GM23338 (cell line): ENCODE data around the gene ERFE. TPM values are rescaled to one million over a fixed set of nuclear protein-coding genes. Genes with fewer than 3 reads are reported as not detected.
A peak's percentile ranks its signal among the peaks of the same experiment; 100 is the strongest.

Experiments
- ATAC-seq: fragments of 200-7000 bp; cut with Tn5 transposase; 3 replicates; pipeline ENCODE4 v1.9.1; 2020
- DNase-seq: peaks from one replicate; pipeline ENCODE4 v3.0.0-alpha.2; 2015; ENCODE audit warnings: low spot score
- H2AFZ ChIP-seq: fragments of 200-600 bp; sonication (generic); 2 replicates; pipeline ENCODE4 v1.8.0; 2016; ENCODE audit warnings: antibody characterized with exemption, mild to moderate bottlenecking, moderate library complexity
- H3F3A ChIP-seq: fragments of 200-600 bp; sonication (generic); replicated peaks from 2 replicates; pipeline ENCODE4 v1.8.0; 2017; ENCODE audit warnings: antibody characterized with exemption, mixed run types, low read depth
- H3K27ac ChIP-seq: fragments of 200-600 bp; sonication (generic); 2 replicates; pipeline ENCODE4 v1.6.1; 2016; ENCODE audit warnings: low read depth
- H3K27me3 ChIP-seq: fragments of 200-600 bp; sonication (generic); 2 replicates; pipeline ENCODE4 v1.8.0; 2016; ENCODE audit warnings: mild to moderate bottlenecking, mixed run types, moderate library complexity; ENCODE audit not compliant: insufficient read depth
- H3K36me3 ChIP-seq: fragments of 200-600 bp; sonication (generic); 2 replicates; pipeline ENCODE4 v1.8.0; 2016; ENCODE audit warnings: mild to moderate bottlenecking; ENCODE audit not compliant: insufficient read depth
- H3K4me1 ChIP-seq: fragments of 200-600 bp; sonication (generic); 2 replicates; pipeline ENCODE4 v1.8.0; 2016; ENCODE audit warnings: mild to moderate bottlenecking, moderate library complexity; ENCODE audit not compliant: insufficient read depth
- H3K4me2 ChIP-seq: fragments of 200-600 bp; sonication (generic); 2 replicates; pipeline ENCODE4 v1.7.1; 2017; ENCODE audit warnings: mixed run types
- H3K4me3 ChIP-seq: fragments of 200-600 bp; sonication (generic); 2 replicates; pipeline ENCODE4 v1.6.1; 2016; ENCODE audit warnings: mixed run types
- H3K79me2 ChIP-seq: fragments of 200-600 bp; sonication (generic); replicated peaks from 2 replicates; pipeline ENCODE4 v1.8.0; 2017; ENCODE audit warnings: mild to moderate bottlenecking; ENCODE audit not compliant: insufficient read depth
- H3K9me2 ChIP-seq: fragments of 200-600 bp; sonication (generic); 2 replicates; pipeline ENCODE4 v1.8.0; 2017; ENCODE audit not compliant: insufficient read depth
- H4K20me1 ChIP-seq: fragments of 200-600 bp; sonication (generic); replicated peaks from 2 replicates; pipeline ENCODE4 v1.8.0; 2017; ENCODE audit warnings: mild to moderate bottlenecking; ENCODE audit not compliant: insufficient read depth
- H3K27ac Mint-ChIP-seq: 2 replicates; pipeline ENCODE4 v1.8.0; 2020; ENCODE audit warnings: inconsistent platforms, mild to moderate bottlenecking, moderate library complexity, mixed read lengths
- H3K27me3 Mint-ChIP-seq: 3 replicates; pipeline ENCODE4 v1.8.0; 2022; ENCODE audit warnings: low read depth, mild to moderate bottlenecking, moderate library complexity, mixed read lengths, inconsistent platforms; ENCODE audit not compliant: insufficient read depth, poor library complexity
- H3K36me3 Mint-ChIP-seq: 3 replicates; pipeline ENCODE4 v1.8.0; 2021; ENCODE audit warnings: low read depth, mild to moderate bottlenecking, inconsistent platforms, moderate library complexity, mixed read lengths
- H3K4me1 Mint-ChIP-seq: 3 replicates; pipeline ENCODE4 v1.8.0; 2020; ENCODE audit warnings: mild to moderate bottlenecking, inconsistent platforms, mixed read lengths
- H3K4me3 Mint-ChIP-seq: 3 replicates; pipeline ENCODE4 v1.8.0; 2021; ENCODE audit warnings: moderate library complexity, mild to moderate bottlenecking, inconsistent platforms, mixed read lengths
- H3K9me3 Mint-ChIP-seq: 3 replicates; pipeline ENCODE4 v1.8.0; 2020; ENCODE audit warnings: moderate library complexity, mild to moderate bottlenecking, inconsistent platforms, mixed read lengths
- CREB1 ChIP-seq: fragments of 250-450 bp; sonication (Bioruptor Pico); IDR thresholded peaks from 2 replicates; pipeline ENCODE4 v1.5.0; 2020; ENCODE audit warnings: low read depth, mild to moderate bottlenecking, moderate library complexity
- CTCF ChIP-seq, 2 experiments: fragments of 200-600 bp in 1 of 2; sonication (generic) in 1 of 2; conservative IDR thresholded peaks; 2 replicates each; pipeline versions ENCODE4 v1.5.1 to v1.6.1; 2016 to 2017; ENCODE audit warnings: antibody characterized with exemption in 2 of 2, low read depth in 2 of 2, mild to moderate bottlenecking in 2 of 2, moderate library complexity in 1 of 2
- ETS1 ChIP-seq: IDR thresholded peaks from 2 replicates; pipeline ENCODE4 v1.6.1; 2016; ENCODE audit warnings: antibody characterized with exemption
- EZH2 ChIP-seq: fragments of 200-600 bp; sonication (generic); IDR thresholded peaks from one replicate; pipeline ENCODE4 v1.8.0; 2017; ENCODE audit warnings: antibody characterized with exemption, mild to moderate bottlenecking, low read depth; ENCODE audit not compliant: unreplicated experiment
- EZH2phosphoT487 ChIP-seq: fragments of 200-600 bp; sonication (generic); IDR thresholded peaks from one replicate; pipeline ENCODE4 v1.8.1; 2018; ENCODE audit warnings: antibody characterized with exemption; ENCODE audit not compliant: unreplicated experiment
- JUNB ChIP-seq: IDR thresholded peaks from one replicate; pipeline ENCODE4 v1.6.1; 2016; ENCODE audit warnings: antibody characterized with exemption; ENCODE audit not compliant: unreplicated experiment
- NANOG ChIP-seq: IDR thresholded peaks from 2 replicates; pipeline ENCODE4 v1.6.1; 2016; ENCODE audit warnings: antibody characterized with exemption, borderline replicate concordance
- POLR2AphosphoS5 ChIP-seq: IDR thresholded peaks from 2 replicates; pipeline ENCODE4 v1.6.1; 2016; ENCODE audit warnings: antibody characterized with exemption, low read depth
- REST ChIP-seq: IDR thresholded peaks from one replicate; pipeline ENCODE4 v1.6.1; 2018; ENCODE audit warnings: antibody characterized with exemption; ENCODE audit not compliant: unreplicated experiment
- STAT1 ChIP-seq: IDR thresholded peaks from one replicate; pipeline ENCODE4 v1.6.1; 2016; ENCODE audit warnings: antibody characterized with exemption; ENCODE audit not compliant: unreplicated experiment
- ZNF114 ChIP-seq: fragments of 250-450 bp; sonication (Bioruptor Pico); IDR thresholded peaks from 2 replicates; pipeline ENCODE4 v1.5.0; 2020; ENCODE audit warnings: mild to moderate bottlenecking, moderate library complexity
- ZNF331 ChIP-seq: fragments of 250-450 bp; sonication (Bioruptor Pico); IDR thresholded peaks from 2 replicates; pipeline ENCODE4 v1.5.0; 2020; ENCODE audit warnings: low read depth, mild to moderate bottlenecking, moderate library complexity
- ZNF462 ChIP-seq: fragments of 250-450 bp; sonication (Bioruptor Pico); IDR thresholded peaks from 2 replicates; pipeline ENCODE4 v1.5.0; 2020; ENCODE audit warnings: mild to moderate bottlenecking, moderate library complexity
- polyA plus RNA-seq: library from polyadenylated mRNA; unstranded; fragments of >200 nt; fragmentation: Nextera tagmentation; extraction: Ambion mirVana; gene quantifications from 2 replicates; pipeline ENCODE4 v1.2.1, GENCODE V29; 2016
- total RNA-seq: library from RNA; depleted of rRNA; stranded (reverse); fragments of >200 nt; shearing (Covaris generic); gene quantifications from 2 replicates; pipeline ENCODE4 v1.2.3, GENCODE V29; 2014

Gene ERFE
- total and polyA plus RNA-seq, 2 experiments from 2014 or later: 1.0 to 3.3 TPM

- H3K36me3 ChIP-seq: no peaks in the 10 kb centered on the region
- Mint-ChIP-seq H3K27me3 (peaks cover 43% of the 10 kb centered on the region), H3K4me1 (peaks cover 6% of the 10 kb centered on the region; the same call in 2 of the 3 replicates), H3K36me3 (peaks cover 6% of the 10 kb centered on the region; the same call in 2 of the 3 replicates), H3K27ac (no peak overlapping the region), H3K4me3 (peak overlapping the region; percentile 51), H3K9me3 (no peaks in the 10 kb centered on the region)
- ATAC-seq (no peak), DNase-seq (no peak)
- peaks cover 5% of the 10 kb centered on the region for H3K4me1 ChIP-seq
- no peak overlapping the region for H3K4me3 ChIP-seq
- H3K4me2 ChIP-seq: no peak overlapping the region
- H3K9me2 ChIP-seq: no peaks in the 10 kb centered on the region
- H3F3A ChIP-seq: 0 out of 2 replicates have a peak, but pooled peaks cover under 1% of the 10 kb centered on the region
- H3K79me2 ChIP-seq: no peaks in the 10 kb centered on the region
- peaks cover 35% of the 10 kb centered on the region for H3K27me3 ChIP-seq
- no peak overlapping the region for H3K27ac ChIP-seq
- H2AFZ ChIP-seq: no peak overlapping the region
- H4K20me1 ChIP-seq: no peaks in the 10 kb centered on the region
- TF ChIP-seq ZNF114 (no peak), POLR2AphosphoS5 (no peak), ZNF331 (CRISPR knock-in tag) (no peak), JUNB (no peak), EZH2 (no peak), STAT1 (no peak), REST (no peak), CREB1 (CRISPR knock-in tag) (no peak), CTCF (conservative IDR thresholded peaks at IDR 0.05; ENCODE audit: low read depth in 2 of 2) (no peak), ZNF462 (no peak), EZH2phosphoT487 (no peak), NANOG (no peak), ETS1 (no peak)
These were observed 6.1 kb downstream of the ERFE start for GRCh38 chr2:238164906-238165287.
